ENCODE measurements around the gene CLDN14.

The CLDN14 gene

DNA sequence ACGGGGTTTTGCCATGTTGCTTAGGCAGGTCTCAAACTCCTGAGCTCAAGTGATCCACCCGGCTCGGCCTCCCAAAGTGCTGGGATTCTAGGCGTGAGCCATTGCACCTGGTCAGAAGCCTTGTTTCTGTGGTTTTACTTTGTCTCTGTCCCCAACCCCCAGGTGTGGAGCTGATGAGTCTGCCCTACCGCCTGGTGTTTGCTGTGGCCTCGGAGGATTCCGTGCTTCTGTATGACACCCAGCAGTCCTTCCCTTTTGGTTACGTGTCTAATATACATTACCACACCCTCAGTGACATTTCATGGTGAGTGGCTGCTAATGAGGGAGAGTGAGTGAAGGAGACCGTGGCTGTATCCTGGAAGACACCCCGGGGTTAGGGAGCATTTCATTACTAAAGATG is 68.6 kb downstream of the CLDN14 start:
- TF ChIP-seq, protein P1, sequence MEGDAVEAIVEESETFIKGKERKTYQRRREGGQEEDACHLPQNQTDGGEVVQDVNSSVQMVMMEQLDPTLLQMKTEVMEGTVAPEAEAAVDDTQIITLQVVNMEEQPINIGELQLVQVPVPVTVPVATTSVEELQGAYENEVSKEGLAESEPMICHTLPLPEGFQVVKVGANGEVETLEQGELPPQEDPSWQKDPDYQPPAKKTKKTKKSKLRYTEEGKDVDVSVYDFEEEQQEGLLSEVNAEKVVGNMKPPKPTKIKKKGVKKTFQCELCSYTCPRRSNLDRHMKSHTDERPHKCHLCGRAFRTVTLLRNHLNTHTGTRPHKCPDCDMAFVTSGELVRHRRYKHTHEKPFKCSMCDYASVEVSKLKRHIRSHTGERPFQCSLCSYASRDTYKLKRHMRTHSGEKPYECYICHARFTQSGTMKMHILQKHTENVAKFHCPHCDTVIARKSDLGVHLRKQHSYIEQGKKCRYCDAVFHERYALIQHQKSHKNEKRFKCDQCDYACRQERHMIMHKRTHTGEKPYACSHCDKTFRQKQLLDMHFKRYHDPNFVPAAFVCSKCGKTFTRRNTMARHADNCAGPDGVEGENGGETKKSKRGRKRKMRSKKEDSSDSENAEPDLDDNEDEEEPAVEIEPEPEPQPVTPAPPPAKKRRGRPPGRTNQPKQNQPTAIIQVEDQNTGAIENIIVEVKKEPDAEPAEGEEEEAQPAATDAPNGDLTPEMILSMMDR (IDR thresholded peaks at IDR 0.05; ENCODE audit: borderline replicate concordance, insufficient read depth, low read depth, low read length), result no peak
- H3K4me3 ChIP-seq (ENCODE audit: low read depth, low read length), result no peak overlapping the region
